IMR-90 (cell line): ENCODE results near the gene SMC1B. TPM values are rescaled to one million over a fixed set of nuclear protein-coding genes. Genes with fewer than 3 reads are reported as not detected.

ENCODE experiments used
- ATAC-seq: fragments of 200-7000 bp; cut with Tn5 transposase; 2 replicates; pipeline ENCODE4 v1.9.1; 2020; ENCODE audit warnings: low read depth, mild to moderate bottlenecking, moderate library complexity
- BruUV-seq: library from RNA; stranded (reverse); fragments of 400-500 nt; replicated peaks from 2 replicates; lab custom pipeline; 2021; lab: Mats Ljungman, UMichigan
- CTCF ChIA-PET: fragments of 300-600 bp; formaldehyde crosslinking; extraction: SDS; loops from one replicate; lab custom pipeline; 2021; ENCODE audit warnings: antibody characterized with exemption; lab: Yijun Ruan, JAX
- POLR2A ChIA-PET: fragments of 300-600 bp; sonication (Branson Sonifier 250); formaldehyde crosslinking; loops from one replicate; lab custom pipeline; 2022; ENCODE audit warnings: antibody characterized with exemption; ENCODE audit not compliant: unreplicated experiment; lab: Charles Lee
- DNase-seq: peaks from one replicate; pipeline ENCODE4 v3.0.0; 2013
- H2AFZ ChIP-seq: replicated peaks from 2 replicates; pipeline ENCODE3; 2013; ENCODE audit warnings: low read length, mild to moderate bottlenecking; ENCODE audit not compliant: poor library complexity
- H2AK5ac ChIP-seq: 2 replicates; pipeline ENCODE4 v1.6.1; 2013; ENCODE audit warnings: low read depth, low read length, inconsistent platforms
- H2AK9ac ChIP-seq: replicated peaks from 2 replicates; pipeline ENCODE3; 2013; ENCODE audit warnings: mild to moderate bottlenecking, low read depth, low read length, moderate library complexity; ENCODE audit not compliant: poor library complexity
- H2BK120ac ChIP-seq: 2 replicates; pipeline ENCODE4 v1.6.1; 2013; ENCODE audit warnings: low read depth, low read length, inconsistent platforms
- H2BK15ac ChIP-seq: 3 replicates; pipeline ENCODE4 v1.6.1; 2013; ENCODE audit warnings: low read depth, low read length, inconsistent platforms
- H2BK20ac ChIP-seq: 2 replicates; pipeline ENCODE4 v1.6.1; 2013; ENCODE audit warnings: low read depth, mild to moderate bottlenecking, inconsistent platforms, low read length, moderate library complexity
- H2BK5ac ChIP-seq: 2 replicates; pipeline ENCODE4 v1.6.1; 2013; ENCODE audit warnings: mild to moderate bottlenecking, low read depth, low read length, inconsistent platforms; ENCODE audit not compliant: poor library complexity, severe bottlenecking
- H3K14ac ChIP-seq: replicated peaks from 2 replicates; pipeline ENCODE4 v1.6.1; 2013; ENCODE audit warnings: low read depth, low read length, inconsistent platforms
- H3K18ac ChIP-seq: 2 replicates; pipeline ENCODE4 v1.6.1; 2013; ENCODE audit warnings: low read depth, low read length, control low read depth
- H3K23ac ChIP-seq: 2 replicates; pipeline ENCODE4 v1.6.1; 2013; ENCODE audit warnings: low read depth, low read length, inconsistent platforms
- H3K27ac ChIP-seq: 2 replicates; pipeline ENCODE4 v1.5.1; 2013; ENCODE audit warnings: mild to moderate bottlenecking, control low read depth, low read length; ENCODE audit not compliant: insufficient read depth
- H3K27me3 ChIP-seq: 2 replicates; pipeline ENCODE4 v1.6.1; 2013; ENCODE audit warnings: low read length; ENCODE audit not compliant: control insufficient read depth, insufficient read depth
- H3K36me3 ChIP-seq: 2 replicates; pipeline ENCODE4 v1.6.1; 2013; ENCODE audit warnings: low read length, mixed read lengths; ENCODE audit not compliant: control insufficient read depth, insufficient read depth
- H3K4ac ChIP-seq: 2 replicates; pipeline ENCODE4 v1.6.1; 2013; ENCODE audit warnings: low read depth, low read length, inconsistent platforms
- H3K4me1 ChIP-seq: 2 replicates; pipeline ENCODE4 v1.6.1; 2013; ENCODE audit warnings: low read length, mixed read lengths; ENCODE audit not compliant: control insufficient read depth, insufficient read depth
- H3K4me2 ChIP-seq: 2 replicates; pipeline ENCODE4 v1.6.1; 2013; ENCODE audit warnings: low read depth, mild to moderate bottlenecking, control low read depth, low read length, moderate library complexity
- H3K4me3 ChIP-seq: 2 replicates; pipeline ENCODE4 v1.5.1; 2013; ENCODE audit warnings: low read depth, mild to moderate bottlenecking, control low read depth, low read length, moderate library complexity; ENCODE audit not compliant: insufficient read depth
- H3K56ac ChIP-seq: 2 replicates; pipeline ENCODE4 v1.6.1; 2013; ENCODE audit warnings: low read length, inconsistent platforms; ENCODE audit not compliant: insufficient read depth; ENCODE audit errors: extremely low read depth
- H3K79me1 ChIP-seq, 2 experiments: 2 replicates each; pipeline ENCODE4 v1.6.1; 2013; ENCODE audit warnings: low read length in 2 of 2, inconsistent platforms in 1 of 2, low read depth in 1 of 2
- H3K9ac ChIP-seq: 2 replicates; pipeline ENCODE4 v1.6.1; 2013; ENCODE audit warnings: low read depth, low read length, control low read depth
- H3K9me1 ChIP-seq: 2 replicates; pipeline ENCODE4 v1.6.1; 2013; ENCODE audit warnings: low read length, inconsistent platforms; ENCODE audit not compliant: insufficient read depth
- H3K9me3 ChIP-seq: 2 replicates; pipeline ENCODE4 v1.6.1; 2013; ENCODE audit warnings: low read length; ENCODE audit not compliant: control insufficient read depth, insufficient read depth
- H4K20me1 ChIP-seq: 2 replicates; pipeline ENCODE4 v1.6.1; 2013; ENCODE audit warnings: low read length, inconsistent platforms; ENCODE audit not compliant: insufficient read depth
- H4K5ac ChIP-seq: 2 replicates; pipeline ENCODE4 v1.6.1; 2013; ENCODE audit warnings: mild to moderate bottlenecking, low read depth, low read length, control low read depth
- H4K8ac ChIP-seq, 2 experiments: 2 replicates each; pipeline ENCODE4 v1.6.1; 2013; ENCODE audit warnings: low read depth in 2 of 2, low read length in 2 of 2, control low read depth in 1 of 2, inconsistent platforms in 1 of 2
- H4K91ac ChIP-seq: 2 replicates; pipeline ENCODE4 v1.6.1; 2013; ENCODE audit warnings: low read depth, low read length, inconsistent platforms; ENCODE audit not compliant: insufficient read depth
- BHLHE40 ChIP-seq: fragments of 150-350 bp; IDR thresholded peaks from 2 replicates; pipeline ENCODE4 v1.6.1; 2016; ENCODE audit warnings: mild to moderate bottlenecking, low read depth, low read length
- CEBPB ChIP-seq: IDR thresholded peaks from 2 replicates; pipeline ENCODE4 v1.6.1; 2012; ENCODE audit warnings: low read depth, low read length, improper control_type of control experiment
- FOS ChIP-seq: fragments of 150-350 bp; IDR thresholded peaks from 2 replicates; pipeline ENCODE4 v1.6.1; 2016; ENCODE audit warnings: low read depth, low read length
- NFE2L2 ChIP-seq: fragments of 150-350 bp; IDR thresholded peaks from 2 replicates; pipeline ENCODE4 v1.6.1; 2016; ENCODE audit warnings: low read depth, mild to moderate bottlenecking, low read length
- RCOR1 ChIP-seq: IDR thresholded peaks from 2 replicates; pipeline ENCODE4 v1.6.1; 2012; ENCODE audit warnings: mild to moderate bottlenecking, low read length, improper control_type of control experiment; ENCODE audit not compliant: insufficient replicate concordance
- WGBS, 2 experiments: methylation state at CpG; one replicate each; pipeline versions ENCODE4 v1.1.5 to v1.1.7; 2013; ENCODE audit warnings: missing lambda C conversion rate in 2 of 2; ENCODE audit not compliant: insufficient read length in 1 of 2; ENCODE audit errors: extremely low coverage in 2 of 2; 5-methylcytosine and 5-hydroxymethylcytosine counted together
- dilution Hi-C: fragments of 300-500 bp; cut with HindIII; formaldehyde crosslinking; loops from one replicate; pipeline ENCODE4 v1.14.3; 2018; ENCODE audit warnings: low sequenced_read_pairs; ENCODE audit not compliant: unreplicated experiment
- in situ Hi-C: fragments of 300-500 bp; cut with MboI; formaldehyde crosslinking; loops from 3 replicates; pipeline ENCODE4 v1.14.3; 2019; ENCODE audit warnings: low sequenced_read_pairs, inconsistent platforms, mixed read lengths
- intact Hi-C: fragments of 100-400 bp; cut with micrococcal nuclease; formaldehyde crosslinking; loops from 2 replicates; pipeline ENCODE4 v1.10.0; 2022
- polyA plus RNA-seq, 3 experiments: library from polyadenylated mRNA; depleted of rRNA; stranded (reverse); fragments of >200 nt; gene quantifications; 2 replicates each; pipeline ENCODE4 v1.2.3, GENCODE V29; 2012; ENCODE audit warnings: low replicate concordance in 1 of 3
- total RNA-seq: library from RNA; depleted of rRNA; stranded (reverse); fragments of >200 nt; gene quantifications from 2 replicates; pipeline ENCODE4 v1.2.3, GENCODE V29; 2012

SMC1B gene
- total and polyA plus RNA-seq, 2 of the 4 experiments (the other 2 are of a cell fraction): not detected

GRCh38 chr22:45366713-45367112, 46.7 kb downstream of the SMC1B start:
- Histone ChIP-seq H4K5ac (no peak overlapping the region), H3K23ac (no peak overlapping the region), H2AK9ac (no peak overlapping the region), H3K79me1 (no peaks in the 10 kb centered on the region), H3K4me2 (no peak overlapping the region), H3K4me3 (no peak overlapping the region), H4K20me1 (no peaks in the 10 kb centered on the region), H3K9me1 (no peaks in the 10 kb centered on the region), H2BK120ac (no peak overlapping the region), H3K14ac (no peak overlapping the region), H3K36me3 (no peaks in the 10 kb centered on the region), H2BK15ac (no peak overlapping the region), H3K9me3 (peaks cover 10% of the 10 kb centered on the region), H2AFZ (no peak overlapping the region), H3K56ac (no peak overlapping the region), H3K27me3 (peaks cover 16% of the 10 kb centered on the region), H3K4ac (no peak overlapping the region), H3K9ac (no peak overlapping the region), H3K27ac (no peak overlapping the region), H2AK5ac (no peak overlapping the region), H3K4me1 (no peaks in the 10 kb centered on the region), H4K91ac (no peak overlapping the region), H2BK5ac (no peak overlapping the region), H4K8ac (no peak overlapping the region), H2BK20ac (no peak overlapping the region), H3K18ac (no peak overlapping the region)
- no TSS peak for BruUV-seq
- intact Hi-C loops: no loop called here
- TF ChIP-seq BHLHE40 (no peak), NFE2L2 (no peak), RCOR1 (no peak), FOS (no peak), CEBPB (no peak)
- ChIA-PET CTCF (no interaction called here), POLR2A (no interaction called here)
- WGBS, 2 experiments: no CpG with 5 or more reads among the region's 3 CpGs
- no peak for DNase-seq
- ATAC-seq: no peak
- in situ Hi-C loops: no loop called here
- dilution Hi-C loops: no loop called here
